HG02588 (cell line): Measurements from ENCODE around the gene TDRD6.

ENCODE experiments used
- ATAC-seq: cut with Tn5 transposase; IDR thresholded peaks from one replicate; pipeline ENCODE4 v1.9.1; 2021; ENCODE audit warnings: mild to moderate bottlenecking, moderate library complexity; ENCODE audit not compliant: unreplicated experiment

The TDRD6 gene

DNA sequence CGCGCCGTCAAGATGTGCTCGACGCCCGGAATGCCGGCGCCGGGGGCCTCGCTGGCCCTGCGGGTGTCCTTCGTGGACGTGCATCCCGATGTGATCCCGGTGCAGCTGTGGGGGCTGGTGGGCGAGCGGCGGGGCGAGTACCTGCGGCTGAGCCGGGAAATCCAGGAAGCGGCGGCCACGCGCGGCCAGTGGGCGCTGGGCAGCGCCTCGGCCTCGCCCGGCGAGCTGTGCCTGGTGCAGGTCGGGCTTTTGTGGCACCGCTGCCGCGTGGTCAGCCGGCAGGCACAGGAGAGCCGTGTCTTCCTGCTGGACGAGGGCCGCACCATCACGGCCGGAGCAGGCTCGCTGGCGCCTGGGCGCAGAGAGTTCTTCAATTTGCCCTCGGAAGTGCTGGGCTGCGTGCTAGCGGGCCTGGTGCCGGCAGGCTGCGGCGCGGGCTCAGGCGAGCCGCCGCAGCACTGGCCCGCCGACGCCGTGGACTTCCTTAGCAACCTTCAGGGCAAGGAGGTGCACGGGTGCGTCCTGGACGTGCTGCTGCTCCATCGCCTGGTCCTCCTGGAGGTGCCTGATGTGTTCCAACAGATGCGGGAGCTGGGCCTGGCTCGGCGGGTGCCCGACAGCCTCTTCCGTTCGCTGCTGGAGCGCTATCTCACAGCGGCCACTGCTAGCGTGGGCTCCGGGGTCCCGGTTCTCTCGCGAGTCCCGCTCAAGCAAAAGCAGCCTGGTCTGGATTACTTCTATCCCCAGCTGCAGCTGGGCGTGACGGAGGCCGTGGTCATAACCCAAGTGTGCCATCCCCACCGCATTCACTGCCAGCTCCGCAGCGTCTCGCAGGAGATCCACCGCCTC lies 656 bp downstream of the TDRD6 start:
- no peak for ATAC-seq

GRCh38 chr6:46688966-46689335 lies 1.3 kb downstream of the TDRD6 start:
- ATAC-seq = no peak

- ATAC-seq = no peak
Observed at GRCh38 chr6:46689657-46690056, 2.0 kb downstream of the TDRD6 start.

DNA sequence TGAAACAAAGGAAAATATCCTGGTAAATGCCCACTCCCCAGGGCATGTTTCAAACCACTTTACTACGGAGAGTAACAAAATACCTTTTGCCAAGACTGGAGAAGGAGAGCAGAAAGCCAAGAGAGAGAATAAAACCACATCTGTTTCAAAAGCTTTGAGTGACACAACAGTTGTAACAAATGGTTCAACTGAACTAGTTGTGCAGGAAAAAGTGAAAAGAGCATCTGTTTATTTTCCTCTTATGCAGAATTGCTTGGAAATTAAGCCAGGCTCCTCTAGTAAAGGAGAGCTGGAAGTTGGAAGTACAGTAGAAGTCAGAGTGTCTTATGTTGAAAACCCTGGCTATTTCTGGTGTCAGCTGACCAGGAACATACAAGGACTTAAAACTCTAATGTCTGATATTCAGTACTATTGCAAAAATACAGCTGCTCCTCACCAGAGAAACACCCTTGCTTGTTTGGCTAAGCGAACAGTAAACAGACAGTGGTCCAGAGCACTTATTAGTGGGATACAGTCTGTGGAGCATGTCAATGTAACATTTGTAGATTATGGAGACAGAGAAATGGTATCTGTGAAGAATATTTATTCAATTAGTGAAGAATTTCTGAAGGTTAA lies 2.6 kb downstream of the TDRD6 start:
- no peak for ATAC-seq

DNA sequence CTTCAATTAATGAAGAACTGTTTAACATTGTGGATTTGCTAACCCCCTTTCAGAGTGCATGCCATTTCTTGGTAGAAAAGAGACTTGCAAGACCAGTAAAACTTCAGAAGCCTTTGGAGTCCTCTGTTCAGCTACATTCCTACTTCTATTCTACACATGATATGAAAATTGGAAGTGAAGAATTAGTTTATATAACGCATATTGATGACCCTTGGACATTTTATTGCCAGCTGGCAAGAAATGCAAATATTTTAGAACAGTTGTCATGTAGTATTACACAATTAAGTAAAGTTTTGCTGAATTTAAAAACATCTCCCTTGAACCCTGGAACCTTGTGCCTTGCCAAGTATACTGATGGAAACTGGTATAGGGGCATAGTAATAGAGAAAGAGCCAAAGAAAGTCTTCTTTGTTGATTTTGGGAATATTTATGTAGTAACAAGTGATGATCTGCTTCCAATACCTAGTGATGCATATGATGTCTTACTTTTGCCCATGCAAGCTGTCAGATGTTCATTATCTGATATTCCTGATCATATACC lies 3.3 kb downstream of the TDRD6 start:
- ATAC-seq = no peak

DNA sequence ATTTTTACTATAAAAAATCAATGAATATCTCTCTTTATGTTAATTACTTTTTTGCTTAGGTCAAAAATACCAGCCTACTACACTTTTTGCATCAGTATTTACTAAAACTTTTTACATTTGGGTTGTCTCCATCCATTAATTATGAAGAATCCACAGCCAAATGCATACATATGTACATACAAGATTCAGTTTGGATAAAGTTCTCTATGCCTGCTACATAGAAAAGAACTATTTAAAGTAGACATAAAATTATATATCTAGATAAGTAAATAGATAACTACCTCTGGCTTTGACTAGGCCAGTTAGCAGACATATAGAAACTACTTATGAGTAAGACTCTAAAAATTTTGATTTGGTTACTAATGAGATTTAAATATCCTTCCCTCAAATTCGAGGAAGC lies 12.3 kb downstream of the TDRD6 start:
- no peak for ATAC-seq

GRCh38 chr6:46704562-46704961 lies 16.9 kb downstream of the TDRD6 start:
- ATAC-seq = no peak

GRCh38 chr6:46706464-46706863 lies 18.8 kb downstream of the TDRD6 start:
- no peak for ATAC-seq

DNA sequence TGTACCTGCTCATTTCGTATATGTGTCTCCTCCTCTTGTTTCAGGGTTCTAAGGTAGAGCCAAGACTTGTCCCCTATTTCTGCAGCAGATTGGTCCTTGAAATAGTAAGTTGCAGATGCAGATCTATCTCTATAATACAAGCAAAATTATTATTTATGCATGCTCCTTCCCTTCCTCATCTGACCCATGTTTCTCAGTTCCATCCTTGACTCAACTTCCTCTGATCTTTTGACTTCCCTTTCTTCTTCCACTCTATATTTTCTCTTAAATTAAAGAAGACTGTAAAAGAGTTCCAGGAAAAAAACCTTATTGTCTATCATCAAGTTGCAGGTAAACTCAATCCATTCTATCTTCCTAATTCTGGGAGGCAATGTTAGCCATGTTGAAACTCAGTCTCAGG lies 23.8 kb downstream of the TDRD6 start:
- no peak for ATAC-seq

GRCh38 chr6:46715141-46715540 lies 27.5 kb downstream of the TDRD6 start:
- no peak for ATAC-seq

- no peak for ATAC-seq
Observed at GRCh38 chr6:46719099-46719498, 31.4 kb downstream of the TDRD6 start.

- ATAC-seq = no peak
Observed at GRCh38 chr6:46720401-46720800, 32.7 kb downstream of the TDRD6 start.

DNA sequence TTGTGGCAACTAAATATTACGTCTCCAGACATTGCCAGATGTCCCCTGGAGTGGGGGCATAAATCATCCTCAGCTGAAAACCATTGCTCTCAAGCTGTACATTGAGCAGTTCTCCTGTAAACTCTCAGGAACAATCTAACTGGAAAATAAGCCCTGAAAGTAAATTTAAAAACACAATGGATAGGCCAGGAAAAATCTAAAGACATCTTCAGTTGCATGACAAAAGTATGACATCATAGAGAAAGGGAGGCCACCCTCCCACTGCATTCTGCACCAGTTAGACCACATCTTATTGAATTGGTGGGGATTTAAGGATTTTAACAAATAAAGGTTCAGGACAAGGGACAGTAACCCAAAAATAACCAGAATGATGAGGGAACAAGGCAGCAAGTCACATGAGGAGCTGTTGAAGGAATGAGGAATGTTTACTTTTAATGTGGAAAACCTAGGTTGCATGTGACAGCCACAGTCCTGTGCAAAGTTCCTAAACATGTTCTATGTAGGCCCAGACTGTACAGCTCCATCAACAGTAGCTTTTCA lies 42.2 kb downstream of the TDRD6 start:
- ATAC-seq = no peak

GRCh38 chr6:46730921-46731461 lies 43.3 kb downstream of the TDRD6 start:
- no peak for ATAC-seq

- no peak for ATAC-seq
Observed at GRCh38 chr6:46733341-46733801, 45.7 kb downstream of the TDRD6 start.

DNA sequence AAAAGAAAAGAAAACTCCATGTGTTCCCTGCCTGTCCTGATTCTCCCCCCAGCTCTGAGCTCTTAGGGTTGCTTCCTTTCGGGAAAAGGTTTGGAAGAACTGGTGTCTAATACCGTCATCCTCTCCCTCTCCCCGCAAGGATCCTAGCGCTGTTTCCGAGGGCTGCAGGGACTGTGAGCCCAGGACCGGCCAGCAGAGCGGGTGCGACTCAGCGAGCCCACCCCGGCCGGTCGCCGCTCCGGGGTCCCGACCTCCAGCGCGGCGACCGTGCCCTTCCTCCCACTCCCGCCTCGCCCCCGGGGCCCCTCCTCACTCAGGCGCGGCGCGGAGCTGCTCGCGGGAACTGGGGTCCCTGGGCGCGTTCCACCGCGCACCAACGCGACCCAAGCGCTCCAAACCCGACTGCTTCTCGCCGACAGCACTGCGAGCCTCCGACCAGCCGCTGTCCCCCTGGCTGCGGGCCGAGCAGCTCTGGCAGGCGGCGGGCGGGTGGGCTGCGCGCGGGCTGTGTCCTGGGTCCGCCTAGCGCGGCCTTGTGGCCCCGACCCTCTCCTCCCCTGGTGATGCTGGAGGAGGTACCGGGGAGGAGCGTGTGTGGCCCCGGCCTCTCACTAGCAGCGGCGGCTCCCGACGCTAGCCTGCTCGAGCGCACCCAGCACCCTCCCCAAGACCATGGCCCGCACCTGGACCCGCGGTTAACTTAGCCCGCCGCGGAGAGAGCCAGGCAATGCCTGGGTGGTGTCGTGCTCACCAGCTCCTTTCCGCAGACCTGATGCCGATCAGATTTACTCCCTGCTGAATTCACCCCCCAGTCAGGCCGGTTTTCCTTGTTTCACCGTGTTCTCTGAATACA lies 47.4 kb downstream of the TDRD6 start, which contains the start of gene PLA2G7:
Gene PLA2G7, minus strand, starts transcription at position 509 of the 853 bp plus-strand sequence. CDS start 12,484 bp downstream, outside the sequence.
- ATAC-seq = no peak

GRCh38 chr6:46735720-46736031 lies 48.0 kb downstream of the TDRD6 start:
- ATAC-seq = no peak

DNA sequence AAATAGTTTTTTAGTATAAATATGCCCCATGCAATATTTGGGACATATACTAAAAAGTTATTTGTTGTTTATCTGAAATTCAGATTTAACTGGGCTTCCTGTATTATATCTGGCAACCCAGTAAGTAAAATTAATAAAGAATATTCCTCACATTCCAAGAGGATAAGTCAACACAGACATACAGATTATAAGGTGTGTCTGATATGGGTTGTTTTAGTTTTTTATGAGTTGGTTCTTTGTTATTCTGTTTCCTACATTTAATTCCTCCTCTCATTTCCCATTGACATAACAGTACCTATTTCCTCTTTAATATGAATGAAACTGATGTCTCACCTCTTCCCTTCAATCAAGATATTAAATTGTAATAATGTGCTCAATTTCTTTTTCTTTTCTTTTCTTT lies 49.2 kb downstream of the TDRD6 start:
- ATAC-seq = no peak

- no peak for ATAC-seq
Observed at GRCh38 chr6:46741482-46741881, 53.8 kb downstream of the TDRD6 start.

DNA sequence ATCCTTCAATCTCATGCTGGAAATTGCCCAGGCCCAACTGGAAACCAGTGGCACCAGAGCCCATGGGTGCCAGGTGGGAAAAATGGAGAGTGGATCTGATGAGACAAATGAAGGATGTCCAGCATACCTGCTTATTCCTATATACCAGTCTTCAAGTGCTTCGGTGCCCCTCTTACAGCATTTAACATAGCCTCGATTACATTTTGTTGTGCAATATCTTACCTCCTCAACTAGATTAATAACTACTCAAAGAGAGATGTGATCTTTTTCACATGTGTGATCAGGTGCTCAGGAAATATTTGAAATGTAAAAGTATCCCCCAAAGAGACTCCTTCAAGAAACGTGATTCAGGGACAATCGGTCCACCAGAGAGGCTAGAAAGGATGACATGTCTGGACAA lies 54.2 kb downstream of the TDRD6 start:
- no peak for ATAC-seq
